ENCODE measurements around the gene KIAA1217.

KIAA1217 gene

DNA sequence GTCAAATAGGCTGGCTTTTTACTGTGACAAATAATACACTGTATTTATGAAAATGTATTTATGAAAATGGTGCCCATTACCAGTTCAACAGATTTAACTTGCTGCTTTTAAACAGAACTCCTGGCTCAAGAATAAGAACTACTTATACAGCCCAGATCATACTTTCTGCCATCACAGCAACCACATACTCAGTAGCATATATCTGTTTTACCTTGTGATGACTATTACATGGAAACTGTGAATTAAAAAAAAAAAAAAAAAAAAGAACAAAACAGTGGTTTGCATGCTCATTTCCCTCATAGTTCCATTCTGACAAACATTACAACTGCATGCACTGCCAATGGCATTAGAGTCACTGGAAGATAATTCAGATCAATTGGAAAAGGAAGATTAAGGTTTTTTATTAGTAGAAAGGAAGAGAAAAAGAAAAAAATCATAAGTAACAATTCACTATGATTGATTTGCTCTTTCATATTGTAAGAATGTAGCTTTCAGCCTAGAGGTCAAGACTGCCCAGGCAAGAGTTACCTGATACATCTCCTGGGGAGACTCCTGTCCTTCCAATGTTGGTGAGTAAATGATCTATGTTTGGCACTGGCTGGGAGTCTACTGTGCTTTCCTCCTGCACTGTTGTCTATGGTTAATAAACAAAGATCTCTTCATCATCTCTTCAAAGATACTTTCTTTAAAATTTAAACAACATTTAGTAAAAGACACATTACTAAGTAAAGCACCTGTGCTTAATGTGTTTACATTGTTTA, 381.9 kb downstream of the KIAA1217 start:
- DNase-seq (ENCODE audit: low read depth in 2 of 2) = no peak

DNA sequence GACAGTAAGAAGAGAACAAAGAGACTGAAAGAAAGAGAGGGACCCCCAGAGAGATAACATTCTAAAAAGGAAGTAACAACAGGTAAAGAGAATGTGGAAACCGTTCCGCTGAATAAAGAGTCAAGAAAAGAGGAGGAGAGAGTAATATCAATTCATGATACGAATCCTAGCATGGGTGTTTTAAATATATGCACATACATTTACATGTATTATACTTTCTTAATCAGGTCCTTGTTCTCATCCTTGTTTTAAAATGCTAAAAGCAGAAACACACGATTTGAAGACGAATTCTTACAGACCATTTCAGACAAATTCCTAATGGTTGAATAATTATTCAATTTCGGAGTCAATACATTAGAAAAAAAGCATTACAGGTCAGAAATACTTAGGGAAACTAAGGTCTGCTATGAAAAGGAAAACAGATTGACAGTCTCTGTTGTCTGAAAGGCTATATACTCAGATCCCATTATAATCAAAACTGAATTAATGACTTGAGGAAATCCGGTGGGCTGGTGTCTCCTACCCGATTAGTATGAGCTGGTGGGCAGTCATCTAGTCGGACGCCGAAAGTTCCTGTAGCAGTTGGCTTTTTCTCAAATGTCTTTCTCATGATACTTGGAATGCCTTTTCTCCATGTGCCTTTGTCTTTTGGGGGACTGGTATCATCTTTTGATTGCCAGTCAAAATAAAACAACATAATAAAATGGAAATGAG, 387.4 kb downstream of the KIAA1217 start:
- no peak for DNase-seq (ENCODE audit: low read depth in 2 of 2)

DNA sequence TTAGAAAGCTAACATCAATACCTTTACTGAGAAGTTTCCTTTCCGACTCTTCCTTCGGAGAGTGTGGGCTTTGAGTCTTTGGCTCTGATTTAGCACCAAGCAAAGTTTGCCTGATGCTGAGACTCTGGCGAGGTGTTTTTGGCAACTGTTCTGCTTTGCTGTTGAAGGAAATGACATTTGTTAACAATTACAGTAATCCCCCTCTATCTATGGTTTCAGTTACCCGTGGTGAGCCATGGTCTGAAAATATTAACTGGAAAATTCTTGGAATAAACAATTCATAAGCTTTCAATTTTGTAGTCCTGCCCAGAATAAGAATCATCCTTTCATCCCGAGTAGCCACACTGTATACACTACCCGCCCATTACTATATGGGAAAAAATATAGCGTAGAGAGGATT, 388.5 kb downstream of the KIAA1217 start:
- DNase-seq (ENCODE audit: low read depth in 2 of 2) = no peak

Measured in activated CD4-positive, alpha-beta T cell treated with anti-CD3 and anti-CD28 coated beads for 24 hours (primary cell).